NOMO-1 treated with DMSO at 0.1 percent for 48 hours (cell line): ENCODE data around the gene MYLK.
"Not testable (repeated sequence)": the region's sequence is repeated elsewhere in the genome, so short reads cannot be mapped to it uniquely, and the experiment has no call there.

Experiments
- DNase-seq: peaks from one replicate; lab custom pipeline; 2025; ENCODE audit not compliant: unreplicated experiment; lab: John Stamatoyannopoulos, UW

The MYLK gene

GRCh38 chr3:123705488-123706285 is 178.4 kb downstream of the MYLK start:
- no peak for DNase-seq

- not testable (repeated sequence) for DNase-seq
Measured at GRCh38 chr3:123703663-123704062, 180.5 kb downstream of the MYLK start.

GRCh38 chr3:123702720-123703119 is 181.4 kb downstream of the MYLK start:
- no peak for DNase-seq

- DNase-seq = peak; percentile 10
Measured at GRCh38 chr3:123702057-123702456, 182.1 kb downstream of the MYLK start.

GRCh38 chr3:123700791-123701722 is 183.1 kb downstream of the MYLK start:
- no peak for DNase-seq

- DNase-seq = no peak
Measured at GRCh38 chr3:123698813-123699212, 185.3 kb downstream of the MYLK start.

- no peak for DNase-seq
Measured at GRCh38 chr3:123696808-123697207, 187.3 kb downstream of the MYLK start.

GRCh38 chr3:123695731-123696640 is 188.1 kb downstream of the MYLK start:
- DNase-seq = peak; percentile 59

GRCh38 chr3:123695152-123695551 is 189.0 kb downstream of the MYLK start:
- no peak for DNase-seq

- no peak for DNase-seq
Measured at GRCh38 chr3:123694366-123695087, 189.6 kb downstream of the MYLK start.

- DNase-seq = peak; percentile 8
Measured at GRCh38 chr3:123693584-123694190, 190.4 kb downstream of the MYLK start.

GRCh38 chr3:123692671-123693070 is 191.5 kb downstream of the MYLK start:
- DNase-seq = no peak

GRCh38 chr3:123692041-123692440 is 192.1 kb downstream of the MYLK start:
- no peak for DNase-seq

GRCh38 chr3:123689831-123690230 is 194.3 kb downstream of the MYLK start:
- no peak for DNase-seq

- no peak for DNase-seq
Measured at GRCh38 chr3:123688241-123688747, 195.8 kb downstream of the MYLK start.

- DNase-seq = no peak
Measured at GRCh38 chr3:123687286-123687685, 196.8 kb downstream of the MYLK start.

- DNase-seq = no peak
Measured at GRCh38 chr3:123686251-123686650, 197.9 kb downstream of the MYLK start.

GRCh38 chr3:123685780-123686179 is 198.4 kb downstream of the MYLK start:
- DNase-seq = no peak

GRCh38 chr3:123684636-123685035 is 199.5 kb downstream of the MYLK start:
- DNase-seq = no peak

GRCh38 chr3:123684209-123684608 is 199.9 kb downstream of the MYLK start:
- no peak for DNase-seq
